Breast epithelium (tissue), 3 donors: ENCODE results near the gene DUSP23.

Experiments used
- POLR2AphosphoS5 ChIP-seq, 3 donors: sonication (generic); formaldehyde crosslinking; IDR thresholded peaks; one replicate each; pipeline ENCODE4 v1.6.1; 2017; ENCODE audit warnings: antibody characterized with exemption in 3 of 3
- TF ChIP-seq, protein P1 (sequence below), 3 donors: fragments of 450-650 bp; IDR thresholded peaks; one replicate each; pipeline ENCODE4 v1.5.1; 2016 to 2017; ENCODE audit warnings: antibody characterized with exemption in 3 of 3, mild to moderate bottlenecking in 3 of 3, moderate library complexity in 3 of 3

DNA sequence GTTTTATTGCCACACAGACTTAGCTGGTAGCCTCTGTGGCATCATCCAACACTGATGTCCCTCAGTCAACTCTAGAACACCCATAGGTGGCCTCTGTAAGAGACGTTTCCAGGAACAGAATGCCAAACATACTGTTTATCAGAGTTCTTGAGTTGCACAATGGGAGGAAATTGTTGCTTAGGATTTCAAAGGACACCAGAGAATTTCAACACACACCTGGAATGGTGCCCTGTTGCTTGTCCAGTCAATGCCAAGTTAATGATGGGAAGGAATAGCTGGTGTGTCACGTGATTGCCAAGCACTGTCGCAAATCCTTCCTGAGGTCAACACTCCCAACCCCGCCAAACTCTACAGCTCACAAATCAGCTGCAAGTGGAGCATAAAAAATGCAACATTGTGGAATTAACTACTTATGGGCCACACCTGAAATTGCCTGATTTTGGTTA lies 28.6 kb upstream of the DUSP23 start:
- TF ChIP-seq, protein P1, sequence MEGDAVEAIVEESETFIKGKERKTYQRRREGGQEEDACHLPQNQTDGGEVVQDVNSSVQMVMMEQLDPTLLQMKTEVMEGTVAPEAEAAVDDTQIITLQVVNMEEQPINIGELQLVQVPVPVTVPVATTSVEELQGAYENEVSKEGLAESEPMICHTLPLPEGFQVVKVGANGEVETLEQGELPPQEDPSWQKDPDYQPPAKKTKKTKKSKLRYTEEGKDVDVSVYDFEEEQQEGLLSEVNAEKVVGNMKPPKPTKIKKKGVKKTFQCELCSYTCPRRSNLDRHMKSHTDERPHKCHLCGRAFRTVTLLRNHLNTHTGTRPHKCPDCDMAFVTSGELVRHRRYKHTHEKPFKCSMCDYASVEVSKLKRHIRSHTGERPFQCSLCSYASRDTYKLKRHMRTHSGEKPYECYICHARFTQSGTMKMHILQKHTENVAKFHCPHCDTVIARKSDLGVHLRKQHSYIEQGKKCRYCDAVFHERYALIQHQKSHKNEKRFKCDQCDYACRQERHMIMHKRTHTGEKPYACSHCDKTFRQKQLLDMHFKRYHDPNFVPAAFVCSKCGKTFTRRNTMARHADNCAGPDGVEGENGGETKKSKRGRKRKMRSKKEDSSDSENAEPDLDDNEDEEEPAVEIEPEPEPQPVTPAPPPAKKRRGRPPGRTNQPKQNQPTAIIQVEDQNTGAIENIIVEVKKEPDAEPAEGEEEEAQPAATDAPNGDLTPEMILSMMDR (IDR thresholded peaks at IDR 0.05): no peak
- TF ChIP-seq POLR2AphosphoS5 (IDR thresholded peaks at IDR 0.05): peak; percentile 93 to 99 (median 98)
